SK-N-SH treated with all-trans-retinoic acid at 6 μM for 48 hours (cell line): ENCODE data around the gene ELAPOR2.

ENCODE experiments used
- ATAC-seq: fragments of 200-7000 bp; cut with Tn5 transposase; 3 replicates; pipeline ENCODE4 v1.9.1; 2020; ENCODE audit warnings: mild to moderate bottlenecking, moderate library complexity
- ARNTL ChIP-seq: fragments of 450-650 bp; formaldehyde crosslinking; IDR thresholded peaks from 2 replicates; pipeline ENCODE4 v1.5.0; 2020; ENCODE audit warnings: low read depth, mild to moderate bottlenecking, moderate library complexity, borderline replicate concordance
- BACH2 ChIP-seq: fragments of 250-450 bp; sonication (Bioruptor Pico); IDR thresholded peaks from 2 replicates; pipeline ENCODE4 v1.9.0; 2021; ENCODE audit warnings: mild to moderate bottlenecking, borderline replicate concordance
- CSDC2 ChIP-seq: fragments of 250-450 bp; sonication (Bioruptor Pico); IDR thresholded peaks from 2 replicates; pipeline ENCODE4 v1.5.0; 2020; ENCODE audit warnings: mild to moderate bottlenecking, moderate library complexity
- ESRRG ChIP-seq: fragments of 250-450 bp; sonication (Bioruptor Pico); IDR thresholded peaks from 2 replicates; pipeline ENCODE4 v1.6.1; 2021; ENCODE audit warnings: mild to moderate bottlenecking
- GLIS3 ChIP-seq: fragments of 250-450 bp; sonication (Bioruptor Pico); IDR thresholded peaks from 2 replicates; pipeline ENCODE4 v1.5.0; 2020; ENCODE audit warnings: mild to moderate bottlenecking, moderate library complexity
- ISL1 ChIP-seq: fragments of 250-450 bp; sonication (Bioruptor Pico); IDR thresholded peaks from 2 replicates; pipeline ENCODE4 v2.1.2; 2022; ENCODE audit warnings: mild to moderate bottlenecking, moderate library complexity
- PPARA ChIP-seq: fragments of 250-450 bp; sonication (Bioruptor Pico); IDR thresholded peaks from 2 replicates; pipeline ENCODE4 v1.5.0; 2020; ENCODE audit warnings: mild to moderate bottlenecking, borderline replicate concordance
- RARB ChIP-seq: fragments of 250-450 bp; sonication (Bioruptor Pico); IDR thresholded peaks from 2 replicates; pipeline ENCODE4 v1.8.0; 2021; ENCODE audit warnings: mild to moderate bottlenecking, moderate library complexity
- SNAI2 ChIP-seq: fragments of 250-450 bp; sonication (Bioruptor Pico); IDR thresholded peaks from 2 replicates; pipeline ENCODE4 v1.5.0; 2020; ENCODE audit warnings: mild to moderate bottlenecking, moderate library complexity
- TCF4 ChIP-seq: fragments of 250-450 bp; sonication (Bioruptor Pico); IDR thresholded peaks from 2 replicates; pipeline ENCODE4 v1.8.0; 2021; ENCODE audit warnings: mild to moderate bottlenecking, moderate library complexity, borderline replicate concordance
- ZC3H10 ChIP-seq: fragments of 250-450 bp; sonication (Bioruptor Pico); IDR thresholded peaks from 2 replicates; pipeline ENCODE4 v1.5.1; 2021; ENCODE audit warnings: mild to moderate bottlenecking, moderate library complexity
- ZFP3 ChIP-seq: fragments of 250-450 bp; sonication (Bioruptor Pico); IDR thresholded peaks from 2 replicates; pipeline ENCODE4 v1.5.0; 2020; ENCODE audit warnings: mild to moderate bottlenecking, moderate library complexity
- ZFP30 ChIP-seq: fragments of 450-650 bp; formaldehyde crosslinking; IDR thresholded peaks from 2 replicates; pipeline ENCODE4 v1.5.0; 2022; ENCODE audit warnings: mild to moderate bottlenecking, moderate library complexity
- ZNF565 ChIP-seq: fragments of 450-650 bp; formaldehyde crosslinking; conservative IDR thresholded peaks from 2 replicates; pipeline ENCODE4 v1.5.0; 2020; ENCODE audit warnings: low read depth, mild to moderate bottlenecking, moderate library complexity
- ZNF70 ChIP-seq: fragments of 450-650 bp; formaldehyde crosslinking; IDR thresholded peaks from 2 replicates; pipeline ENCODE4 v1.5.0; 2020; ENCODE audit warnings: mild to moderate bottlenecking, moderate library complexity
- ZNF8 ChIP-seq: fragments of 450-650 bp; formaldehyde crosslinking; IDR thresholded peaks from 2 replicates; pipeline ENCODE4 v1.5.0; 2020; ENCODE audit warnings: mild to moderate bottlenecking, moderate library complexity
- TF ChIP-seq, protein P1 (sequence below): fragments of 250-450 bp; sonication (Bioruptor Pico); IDR thresholded peaks from 2 replicates; pipeline ENCODE4 v1.8.0; 2020; ENCODE audit warnings: mild to moderate bottlenecking, moderate library complexity, borderline replicate concordance
- TF ChIP-seq, protein P2 (sequence below): fragments of 250-450 bp; sonication (Bioruptor Pico); IDR thresholded peaks from 2 replicates; pipeline ENCODE4 v1.5.1; 2020; ENCODE audit warnings: low read depth, mild to moderate bottlenecking, moderate library complexity
- TF ChIP-seq, protein P3 (sequence below): fragments of 250-450 bp; sonication (Bioruptor Pico); IDR thresholded peaks from 2 replicates; pipeline ENCODE4 v1.5.0; 2020; ENCODE audit warnings: mild to moderate bottlenecking, moderate library complexity
- TF ChIP-seq, protein P4 (sequence below): fragments of 250-450 bp; sonication (Bioruptor Pico); IDR thresholded peaks from 2 replicates; pipeline ENCODE4 v1.5.1; 2021; ENCODE audit warnings: mild to moderate bottlenecking, moderate library complexity
- TF ChIP-seq, protein P5 (sequence below): fragments of 250-450 bp; sonication (Bioruptor Pico); IDR thresholded peaks from 2 replicates; pipeline ENCODE4 v1.8.0; 2021; ENCODE audit warnings: low read depth, mild to moderate bottlenecking, moderate library complexity, borderline replicate concordance

The ELAPOR2 gene

DNA sequence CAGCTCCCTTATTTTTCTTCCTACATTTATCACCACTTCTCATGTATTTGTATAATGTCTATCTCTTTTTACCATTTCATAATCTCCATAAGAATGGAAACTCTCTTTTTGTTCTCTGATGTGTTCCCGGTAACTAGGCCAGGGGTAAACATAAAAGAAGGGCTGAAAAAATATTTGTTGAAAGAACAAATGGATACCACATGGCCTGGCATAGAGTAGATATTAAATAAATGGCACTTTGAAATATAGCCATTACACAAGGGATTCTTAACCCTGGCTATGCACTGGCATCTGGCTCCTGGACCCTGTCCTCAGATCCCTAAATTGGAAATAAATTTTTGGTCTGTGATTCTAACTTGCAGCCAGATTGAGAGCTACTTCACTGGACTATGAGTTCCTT lies 30.4 kb downstream of the ELAPOR2 start:
- no peak for TF ChIP-seq RARB (CRISPR knock-in tag)
- TF ChIP-seq CSDC2 (CRISPR knock-in tag), result no peak
- TF ChIP-seq PPARA (CRISPR knock-in tag), result no peak
- TF ChIP-seq, protein P1, sequence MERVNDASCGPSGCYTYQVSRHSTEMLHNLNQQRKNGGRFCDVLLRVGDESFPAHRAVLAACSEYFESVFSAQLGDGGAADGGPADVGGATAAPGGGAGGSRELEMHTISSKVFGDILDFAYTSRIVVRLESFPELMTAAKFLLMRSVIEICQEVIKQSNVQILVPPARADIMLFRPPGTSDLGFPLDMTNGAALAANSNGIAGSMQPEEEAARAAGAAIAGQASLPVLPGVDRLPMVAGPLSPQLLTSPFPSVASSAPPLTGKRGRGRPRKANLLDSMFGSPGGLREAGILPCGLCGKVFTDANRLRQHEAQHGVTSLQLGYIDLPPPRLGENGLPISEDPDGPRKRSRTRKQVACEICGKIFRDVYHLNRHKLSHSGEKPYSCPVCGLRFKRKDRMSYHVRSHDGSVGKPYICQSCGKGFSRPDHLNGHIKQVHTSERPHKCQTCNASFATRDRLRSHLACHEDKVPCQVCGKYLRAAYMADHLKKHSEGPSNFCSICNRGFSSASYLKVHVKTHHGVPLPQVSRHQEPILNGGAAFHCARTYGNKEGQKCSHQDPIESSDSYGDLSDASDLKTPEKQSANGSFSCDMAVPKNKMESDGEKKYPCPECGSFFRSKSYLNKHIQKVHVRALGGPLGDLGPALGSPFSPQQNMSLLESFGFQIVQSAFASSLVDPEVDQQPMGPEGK (CRISPR knock-in tag), result no peak
- no peak for TF ChIP-seq ZC3H10 (CRISPR knock-in tag)
- TF ChIP-seq, protein P2, sequence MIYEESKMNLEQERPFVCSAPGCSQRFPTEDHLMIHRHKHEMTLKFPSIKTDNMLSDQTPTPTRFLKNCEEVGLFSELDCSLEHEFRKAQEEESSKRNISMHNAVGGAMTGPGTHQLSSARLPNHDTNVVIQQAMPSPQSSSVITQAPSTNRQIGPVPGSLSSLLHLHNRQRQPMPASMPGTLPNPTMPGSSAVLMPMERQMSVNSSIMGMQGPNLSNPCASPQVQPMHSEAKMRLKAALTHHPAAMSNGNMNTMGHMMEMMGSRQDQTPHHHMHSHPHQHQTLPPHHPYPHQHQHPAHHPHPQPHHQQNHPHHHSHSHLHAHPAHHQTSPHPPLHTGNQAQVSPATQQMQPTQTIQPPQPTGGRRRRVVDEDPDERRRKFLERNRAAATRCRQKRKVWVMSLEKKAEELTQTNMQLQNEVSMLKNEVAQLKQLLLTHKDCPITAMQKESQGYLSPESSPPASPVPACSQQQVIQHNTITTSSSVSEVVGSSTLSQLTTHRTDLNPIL (CRISPR knock-in tag), result no peak
- no peak for TF ChIP-seq ZFP30 (CRISPR knock-in tag)
- no peak for TF ChIP-seq ISL1 (CRISPR knock-in tag)
- no peak for TF ChIP-seq ZNF565

DNA sequence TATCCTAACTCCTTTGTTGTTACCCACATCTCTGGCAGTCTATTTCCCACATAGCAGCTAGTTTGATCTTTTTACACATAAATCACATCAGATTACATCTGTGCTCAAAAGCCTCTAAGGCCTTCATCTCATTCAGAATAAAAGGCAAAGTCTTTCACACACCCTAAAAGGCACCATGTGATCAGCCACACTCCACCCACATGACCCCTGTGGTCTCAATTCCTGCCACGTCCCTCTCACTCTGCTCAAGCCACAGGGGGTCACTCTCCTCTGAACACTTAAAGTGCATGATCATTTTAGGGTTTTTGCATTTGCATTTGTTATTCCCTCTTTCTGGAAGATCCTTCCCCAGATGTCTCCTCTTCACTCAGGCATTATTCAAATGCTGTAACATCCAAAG lies 30.8 kb downstream of the ELAPOR2 start:
- no peak for ATAC-seq
- TF ChIP-seq ARNTL (CRISPR knock-in tag) (no peak), ESRRG (no peak), PPARA (CRISPR knock-in tag) (no peak), ZNF70 (CRISPR knock-in tag) (no peak), SNAI2 (no peak), ZNF8 (CRISPR knock-in tag) (no peak), ZNF565 (no peak), BACH2 (no peak), ZC3H10 (CRISPR knock-in tag) (no peak), TCF4 (no peak), RARB (CRISPR knock-in tag) (no peak), ZFP30 (CRISPR knock-in tag) (no peak), GLIS3 (CRISPR knock-in tag) (no peak), ISL1 (CRISPR knock-in tag) (no peak), ZFP3 (no peak)
- TF ChIP-seq, protein P3, sequence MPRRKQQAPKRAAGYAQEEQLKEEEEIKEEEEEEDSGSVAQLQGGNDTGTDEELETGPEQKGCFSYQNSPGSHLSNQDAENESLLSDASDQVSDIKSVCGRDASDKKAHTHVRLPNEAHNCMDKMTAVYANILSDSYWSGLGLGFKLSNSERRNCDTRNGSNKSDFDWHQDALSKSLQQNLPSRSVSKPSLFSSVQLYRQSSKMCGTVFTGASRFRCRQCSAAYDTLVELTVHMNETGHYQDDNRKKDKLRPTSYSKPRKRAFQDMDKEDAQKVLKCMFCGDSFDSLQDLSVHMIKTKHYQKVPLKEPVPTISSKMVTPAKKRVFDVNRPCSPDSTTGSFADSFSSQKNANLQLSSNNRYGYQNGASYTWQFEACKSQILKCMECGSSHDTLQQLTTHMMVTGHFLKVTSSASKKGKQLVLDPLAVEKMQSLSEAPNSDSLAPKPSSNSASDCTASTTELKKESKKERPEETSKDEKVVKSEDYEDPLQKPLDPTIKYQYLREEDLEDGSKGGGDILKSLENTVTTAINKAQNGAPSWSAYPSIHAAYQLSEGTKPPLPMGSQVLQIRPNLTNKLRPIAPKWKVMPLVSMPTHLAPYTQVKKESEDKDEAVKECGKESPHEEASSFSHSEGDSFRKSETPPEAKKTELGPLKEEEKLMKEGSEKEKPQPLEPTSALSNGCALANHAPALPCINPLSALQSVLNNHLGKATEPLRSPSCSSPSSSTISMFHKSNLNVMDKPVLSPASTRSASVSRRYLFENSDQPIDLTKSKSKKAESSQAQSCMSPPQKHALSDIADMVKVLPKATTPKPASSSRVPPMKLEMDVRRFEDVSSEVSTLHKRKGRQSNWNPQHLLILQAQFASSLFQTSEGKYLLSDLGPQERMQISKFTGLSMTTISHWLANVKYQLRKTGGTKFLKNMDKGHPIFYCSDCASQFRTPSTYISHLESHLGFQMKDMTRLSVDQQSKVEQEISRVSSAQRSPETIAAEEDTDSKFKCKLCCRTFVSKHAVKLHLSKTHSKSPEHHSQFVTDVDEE (CRISPR knock-in tag), result no peak
- TF ChIP-seq, protein P1 (CRISPR knock-in tag), result no peak
- TF ChIP-seq, protein P2 (CRISPR knock-in tag), result no peak
- TF ChIP-seq, protein P4, sequence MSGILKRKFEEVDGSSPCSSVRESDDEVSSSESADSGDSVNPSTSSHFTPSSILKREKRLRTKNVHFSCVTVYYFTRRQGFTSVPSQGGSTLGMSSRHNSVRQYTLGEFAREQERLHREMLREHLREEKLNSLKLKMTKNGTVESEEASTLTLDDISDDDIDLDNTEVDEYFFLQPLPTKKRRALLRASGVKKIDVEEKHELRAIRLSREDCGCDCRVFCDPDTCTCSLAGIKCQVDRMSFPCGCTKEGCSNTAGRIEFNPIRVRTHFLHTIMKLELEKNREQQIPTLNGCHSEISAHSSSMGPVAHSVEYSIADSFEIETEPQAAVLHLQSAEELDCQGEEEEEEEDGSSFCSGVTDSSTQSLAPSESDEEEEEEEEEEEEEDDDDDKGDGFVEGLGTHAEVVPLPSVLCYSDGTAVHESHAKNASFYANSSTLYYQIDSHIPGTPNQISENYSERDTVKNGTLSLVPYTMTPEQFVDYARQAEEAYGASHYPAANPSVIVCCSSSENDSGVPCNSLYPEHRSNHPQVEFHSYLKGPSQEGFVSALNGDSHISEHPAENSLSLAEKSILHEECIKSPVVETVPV, result no peak
- TF ChIP-seq, protein P5, sequence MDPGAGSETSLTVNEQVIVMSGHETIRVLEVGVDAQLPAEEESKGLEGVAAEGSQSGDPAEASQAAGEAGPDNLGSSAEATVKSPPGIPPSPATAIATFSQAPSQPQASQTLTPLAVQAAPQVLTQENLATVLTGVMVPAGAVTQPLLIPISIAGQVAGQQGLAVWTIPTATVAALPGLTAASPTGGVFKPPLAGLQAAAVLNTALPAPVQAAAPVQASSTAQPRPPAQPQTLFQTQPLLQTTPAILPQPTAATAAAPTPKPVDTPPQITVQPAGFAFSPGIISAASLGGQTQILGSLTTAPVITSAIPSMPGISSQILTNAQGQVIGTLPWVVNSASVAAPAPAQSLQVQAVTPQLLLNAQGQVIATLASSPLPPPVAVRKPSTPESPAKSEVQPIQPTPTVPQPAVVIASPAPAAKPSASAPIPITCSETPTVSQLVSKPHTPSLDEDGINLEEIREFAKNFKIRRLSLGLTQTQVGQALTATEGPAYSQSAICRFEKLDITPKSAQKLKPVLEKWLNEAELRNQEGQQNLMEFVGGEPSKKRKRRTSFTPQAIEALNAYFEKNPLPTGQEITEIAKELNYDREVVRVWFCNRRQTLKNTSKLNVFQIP (CRISPR knock-in tag), result no peak

More for the DNA sequence above, 30.4 kb downstream of the ELAPOR2 start:
- ATAC-seq, result no peak
